Fibroblast of lung (primary cell): ENCODE measurements around the gene CIDEB. TPM values are rescaled to one million over a fixed set of nuclear protein-coding genes. Genes with fewer than 3 reads are reported as not detected.
A peak's percentile ranks its signal among the peaks of the same experiment; 100 is the strongest.

Experiments used
- DNase-seq, 2 donors: peaks; one replicate each; pipeline versions ENCODE4 v3.0.0 to v3.0.0-alpha.2; 2010; ENCODE audit warnings: low read depth in 2 of 2
- H2AFZ ChIP-seq: 2 replicates; pipeline ENCODE4 v1.5.1; 2012; ENCODE audit warnings: low read length, control low read depth, inconsistent platforms
- H3K27ac ChIP-seq: 2 replicates; pipeline ENCODE4 v1.5.1; 2011; ENCODE audit warnings: low read length, control low read depth; ENCODE audit not compliant: insufficient read depth
- H3K27me3 ChIP-seq: 2 replicates; pipeline ENCODE4 v1.5.1; 2011; ENCODE audit warnings: mild to moderate bottlenecking, low read length; ENCODE audit not compliant: control insufficient read depth, insufficient read depth
- H3K36me3 ChIP-seq: 2 replicates; pipeline ENCODE4 v1.5.1; 2011; ENCODE audit warnings: low read length; ENCODE audit not compliant: control insufficient read depth, insufficient read depth
- H3K4me1 ChIP-seq: 2 replicates; pipeline ENCODE4 v1.5.1; 2011; ENCODE audit warnings: low read length; ENCODE audit not compliant: control insufficient read depth, insufficient read depth; ENCODE audit errors: extremely low read depth
- H3K4me2 ChIP-seq: 2 replicates; pipeline ENCODE4 v1.5.1; 2011; ENCODE audit warnings: low read length, control low read depth; ENCODE audit not compliant: insufficient read depth; ENCODE audit errors: extremely low read depth
- H3K4me3 ChIP-seq, 4 experiments: fragments of 200-600 bp in 1 of 4; sonication (generic) in 1 of 4; replicated peaks in 1 of 4; 2 replicates each; pipeline ENCODE4 v1.5.1; 2011 to 2016; ENCODE audit warnings: low read length in 4 of 4, low read depth in 3 of 4, mild to moderate bottlenecking in 3 of 4, control low read depth in 2 of 4, inconsistent platforms in 1 of 4, mixed read lengths in 1 of 4; ENCODE audit not compliant: insufficient read depth in 1 of 4; ENCODE audit errors: control extremely low read depth in 1 of 4
- H3K79me2 ChIP-seq: 2 replicates; pipeline ENCODE4 v1.5.1; 2012; ENCODE audit warnings: mild to moderate bottlenecking, low read length, inconsistent platforms; ENCODE audit not compliant: control insufficient read depth, insufficient read depth
- H3K9ac ChIP-seq: 2 replicates; pipeline ENCODE4 v1.5.1; 2011; ENCODE audit warnings: mild to moderate bottlenecking, low read length, control low read depth; ENCODE audit not compliant: insufficient read depth
- H3K9me3 ChIP-seq: 2 replicates; pipeline ENCODE4 v1.5.1; 2012; ENCODE audit warnings: low read depth, low read length; ENCODE audit not compliant: control insufficient read depth, insufficient read depth
- H4K20me1 ChIP-seq: 2 replicates; pipeline ENCODE4 v1.5.1; 2011; ENCODE audit warnings: low read length; ENCODE audit not compliant: control insufficient read depth, insufficient read depth; ENCODE audit errors: extremely low read depth
- EZH2 ChIP-seq: IDR thresholded peaks from 2 replicates; pipeline ENCODE4 v1.5.1; 2012; ENCODE audit warnings: low read length, control low read depth, mild to moderate bottlenecking; ENCODE audit errors: missing control alignments
- polyA plus RNA-seq, 2 donors: library from polyadenylated mRNA; depleted of rRNA in 1 of 2; stranded (reverse) in 1 of 2; unstranded in 1 of 2; fragments of >200 nt; gene quantifications; 2 replicates each; pipeline ENCODE4 v1.2.1, GENCODE V29; 2011 to 2012; ENCODE audit warnings: missing spikeins in 1 of 2
- total RNA-seq: library from RNA; depleted of rRNA; stranded (reverse); fragments of >200 nt; gene quantifications from 2 replicates; pipeline ENCODE4 v1.2.1, GENCODE V29; 2014
- TF ChIP-seq, protein P1 (sequence below), 2 donors: IDR thresholded peaks in 1 of 2; conservative IDR thresholded peaks in 1 of 2; 1 replicate in 1 of 2; 2 replicates in 1 of 2; pipeline ENCODE4 v1.5.1; 2011 to 2012; ENCODE audit warnings: low read length in 2 of 2, control low read depth in 1 of 2, inconsistent platforms in 1 of 2, low read depth in 1 of 2, mild to moderate bottlenecking in 1 of 2

Gene CIDEB
- total and polyA plus RNA-seq, 2 donors (not counting 1 experiment from before 2014, with no cell fraction given) = 0.33 to 0.42 TPM

DNA sequence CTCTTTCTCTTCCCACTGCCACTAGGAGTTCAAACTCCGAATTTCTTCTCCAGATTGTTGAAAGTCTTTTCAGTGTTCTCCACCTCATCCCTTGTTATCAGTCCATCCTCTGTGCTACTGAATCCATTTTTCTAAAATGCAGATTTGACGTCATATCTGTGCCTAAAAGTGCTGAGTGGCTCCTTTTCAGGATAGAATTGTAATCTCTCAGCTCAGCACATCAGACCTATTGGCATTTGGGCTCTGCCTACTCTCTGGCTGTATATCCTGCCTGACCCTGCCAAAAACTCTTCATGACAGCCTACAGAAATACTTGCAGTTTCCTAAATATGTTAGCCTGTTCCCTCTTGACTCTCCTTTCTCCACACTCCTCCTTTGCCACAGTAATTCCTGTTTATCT lies 35.3 kb downstream of the CIDEB start:
- Histone ChIP-seq H3K36me3 (peaks cover 4% of the 10 kb centered on the region), H3K4me1 (no peaks in the 10 kb centered on the region), H3K9me3 (no peaks in the 10 kb centered on the region), H3K79me2 (no peaks in the 10 kb centered on the region), H4K20me1 (no peaks in the 10 kb centered on the region), H2AFZ (no peak overlapping the region), H3K27me3 (no peaks in the 10 kb centered on the region), H3K9ac (no peak overlapping the region), H3K27ac (no peak overlapping the region), H3K4me3 (no peak overlapping the region), H3K4me2 (no peak overlapping the region)
- DNase-seq = no peak
- TF ChIP-seq, protein P1, sequence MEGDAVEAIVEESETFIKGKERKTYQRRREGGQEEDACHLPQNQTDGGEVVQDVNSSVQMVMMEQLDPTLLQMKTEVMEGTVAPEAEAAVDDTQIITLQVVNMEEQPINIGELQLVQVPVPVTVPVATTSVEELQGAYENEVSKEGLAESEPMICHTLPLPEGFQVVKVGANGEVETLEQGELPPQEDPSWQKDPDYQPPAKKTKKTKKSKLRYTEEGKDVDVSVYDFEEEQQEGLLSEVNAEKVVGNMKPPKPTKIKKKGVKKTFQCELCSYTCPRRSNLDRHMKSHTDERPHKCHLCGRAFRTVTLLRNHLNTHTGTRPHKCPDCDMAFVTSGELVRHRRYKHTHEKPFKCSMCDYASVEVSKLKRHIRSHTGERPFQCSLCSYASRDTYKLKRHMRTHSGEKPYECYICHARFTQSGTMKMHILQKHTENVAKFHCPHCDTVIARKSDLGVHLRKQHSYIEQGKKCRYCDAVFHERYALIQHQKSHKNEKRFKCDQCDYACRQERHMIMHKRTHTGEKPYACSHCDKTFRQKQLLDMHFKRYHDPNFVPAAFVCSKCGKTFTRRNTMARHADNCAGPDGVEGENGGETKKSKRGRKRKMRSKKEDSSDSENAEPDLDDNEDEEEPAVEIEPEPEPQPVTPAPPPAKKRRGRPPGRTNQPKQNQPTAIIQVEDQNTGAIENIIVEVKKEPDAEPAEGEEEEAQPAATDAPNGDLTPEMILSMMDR (conservative IDR thresholded peaks at IDR 0.05 in 1 of 2, IDR thresholded peaks at IDR 0.05 in 1 of 2; ENCODE audit: low read depth in 1 of 2, low read length in 2 of 2) = no peak
- no peak for TF ChIP-seq EZH2

GRCh38 chr14:24271834-24272263 lies 35.9 kb downstream of the CIDEB start:
- no peak for DNase-seq
- Histone ChIP-seq H3K4me3 (peak overlapping the region; percentile 67 to 99 (median 84)), H3K9me3 (no peaks in the 10 kb centered on the region), H3K9ac (peak overlapping the region; percentile 99), H2AFZ (peak overlapping the region; percentile 85), H3K36me3 (peaks cover 4% of the 10 kb centered on the region), H3K4me1 (no peaks in the 10 kb centered on the region), H3K27me3 (no peaks in the 10 kb centered on the region), H3K4me2 (peak overlapping the region; percentile 89), H3K79me2 (no peaks in the 10 kb centered on the region), H4K20me1 (no peaks in the 10 kb centered on the region), H3K27ac (peak overlapping the region; percentile 99)
- TF ChIP-seq EZH2 = no peak
- TF ChIP-seq, protein P1 (conservative IDR thresholded peaks at IDR 0.05 in 1 of 2, IDR thresholded peaks at IDR 0.05 in 1 of 2; ENCODE audit: low read depth in 1 of 2, low read length in 2 of 2) = no peak

- no peaks in the 10 kb centered on the region for H3K79me2 ChIP-seq
- H3K4me3 ChIP-seq = peak within 1 kb of the TSS; percentile 67 to 99 (median 94)
- DNase-seq = peak; percentile 85 to 88
- H3K36me3 ChIP-seq = peaks cover 7% of the 10 kb centered on the region
- peak within 1 kb of the TSS; percentile 99 for H3K27ac ChIP-seq
- no peaks in the 10 kb centered on the region for H3K27me3 ChIP-seq
- no peak for TF ChIP-seq EZH2
- TF ChIP-seq, protein P1 (conservative IDR thresholded peaks at IDR 0.05 in 1 of 2, IDR thresholded peaks at IDR 0.05 in 1 of 2; ENCODE audit: low read depth in 1 of 2, low read length in 2 of 2) = peak; percentile 60
- no peaks in the 10 kb centered on the region for H4K20me1 ChIP-seq
- H3K9me3 ChIP-seq = no peaks in the 10 kb centered on the region
- H3K9ac ChIP-seq = peak within 1 kb of the TSS; percentile 99
- H3K4me2 ChIP-seq = peak within 1 kb of the TSS; percentile 89
- peak within 1 kb of the TSS; percentile 89 for H2AFZ ChIP-seq
- H3K4me1 ChIP-seq = no peaks in the 10 kb centered on the region
Measured at GRCh38 chr14:24271134-24271833, 36.5 kb downstream of the CIDEB start, which contains the start of gene RABGGTA. TSS of gene RABGGTA (minus strand) at chr14:24271597. CDS start at chr14:24271115, 482 bp downstream.
